Neuronal stem cell (in vitro differentiated cells): Measurements from ENCODE around the gene RASSF7.

Experiments used
- DNase-seq: peaks from one replicate; pipeline ENCODE4 v3.0.0-alpha.2; 2013; ENCODE audit warnings: low spot score
- H2AFZ ChIP-seq: one replicate; pipeline ENCODE4 v1.6.1; 2013; ENCODE audit warnings: mild to moderate bottlenecking, low read length, inconsistent platforms
- H2AK5ac ChIP-seq: 2 replicates; pipeline ENCODE4 v1.6.1; 2013; ENCODE audit warnings: low read depth, mild to moderate bottlenecking, inconsistent platforms, low read length, moderate library complexity, mixed read lengths
- H2BK120ac ChIP-seq: 2 replicates; pipeline ENCODE4 v1.6.1; 2013; ENCODE audit warnings: low read depth, mild to moderate bottlenecking, inconsistent platforms, low read length, moderate library complexity, mixed read lengths
- H2BK12ac ChIP-seq: one replicate; pipeline ENCODE4 v1.6.1; 2013; ENCODE audit warnings: low read length, inconsistent platforms
- H2BK15ac ChIP-seq: 2 replicates; pipeline ENCODE4 v1.6.1; 2013; ENCODE audit warnings: mild to moderate bottlenecking, low read length, inconsistent platforms, mixed read lengths
- H2BK5ac ChIP-seq: one replicate; pipeline ENCODE4 v1.6.1; 2013; ENCODE audit warnings: inconsistent platforms, mild to moderate bottlenecking, low read length, moderate library complexity
- H3K14ac ChIP-seq: one replicate; pipeline ENCODE4 v1.6.1; 2013; ENCODE audit warnings: low read length, inconsistent platforms
- H3K18ac ChIP-seq: 2 replicates; pipeline ENCODE4 v1.6.1; 2013; ENCODE audit warnings: low read length, inconsistent platforms
- H3K23ac ChIP-seq: 2 replicates; pipeline ENCODE4 v1.6.1; 2013; ENCODE audit warnings: low read depth, mild to moderate bottlenecking, mixed read lengths, low read length, inconsistent platforms; ENCODE audit not compliant: poor library complexity
- H3K27ac ChIP-seq: replicated peaks from 3 replicates; pipeline ENCODE4 v1.5.1; 2013; ENCODE audit warnings: low read length, inconsistent platforms
- H3K27me3 ChIP-seq, 3 experiments: 2 replicates each; pipeline ENCODE4 v1.6.1; 2013; ENCODE audit warnings: low read length in 3 of 3, mild to moderate bottlenecking in 2 of 3, inconsistent platforms in 1 of 3, low read depth in 1 of 3, mixed read lengths in 1 of 3, moderate library complexity in 1 of 3; ENCODE audit not compliant: control insufficient read depth in 3 of 3, insufficient read depth in 3 of 3
- H3K36me3 ChIP-seq, 2 donors: replicated peaks in 1 of 2; 2 replicates each; pipeline ENCODE4 v1.6.1; 2013; ENCODE audit warnings: low read length in 2 of 2; ENCODE audit not compliant: control insufficient read depth in 2 of 2, insufficient read depth in 2 of 2
- H3K4ac ChIP-seq: 2 replicates; pipeline ENCODE4 v1.6.1; 2013; ENCODE audit warnings: inconsistent platforms, mild to moderate bottlenecking, low read length, moderate library complexity
- H3K4me1 ChIP-seq, 2 donors: 1 replicate in 1 of 2; 2 replicates in 1 of 2; pipeline ENCODE4 v1.6.1; 2013; ENCODE audit warnings: low read length in 2 of 2, low read depth in 1 of 2; ENCODE audit not compliant: control insufficient read depth in 2 of 2, insufficient read depth in 1 of 2
- H3K4me2 ChIP-seq: one replicate; pipeline ENCODE4 v1.6.1; 2013; ENCODE audit warnings: mild to moderate bottlenecking, low read length, inconsistent platforms; ENCODE audit not compliant: insufficient read depth, poor library complexity, severe bottlenecking
- H3K4me3 ChIP-seq, 2 donors: 2 replicates each; pipeline ENCODE4 v1.5.1; 2013; ENCODE audit warnings: low read length in 2 of 2, mild to moderate bottlenecking in 2 of 2, inconsistent platforms in 1 of 2, moderate library complexity in 1 of 2
- H3K79me1 ChIP-seq: one replicate; pipeline ENCODE4 v1.6.1; 2013; ENCODE audit warnings: low read depth, mild to moderate bottlenecking, inconsistent platforms, low read length, moderate library complexity
- H3K9ac ChIP-seq: one replicate; pipeline ENCODE4 v1.6.1; 2013; ENCODE audit warnings: mild to moderate bottlenecking, low read depth, low read length, inconsistent platforms; ENCODE audit not compliant: poor library complexity
- H3K9me3 ChIP-seq, 2 donors: replicated peaks in 1 of 2; 2 replicates each; pipeline versions ENCODE3 to v1.6.1; 2013; ENCODE audit warnings: low read length in 2 of 2, mild to moderate bottlenecking in 2 of 2, inconsistent platforms in 1 of 2, low read depth in 1 of 2, mixed read lengths in 1 of 2, moderate library complexity in 1 of 2; ENCODE audit not compliant: control insufficient read depth in 2 of 2, insufficient read depth in 1 of 2
- H4K8ac ChIP-seq: one replicate; pipeline ENCODE4 v1.6.1; 2013; ENCODE audit warnings: low read depth, mild to moderate bottlenecking, inconsistent platforms, low read length, moderate library complexity
- H4K91ac ChIP-seq: one replicate; pipeline ENCODE4 v1.6.1; 2013; ENCODE audit warnings: low read length, low read depth, mild to moderate bottlenecking, inconsistent platforms; ENCODE audit not compliant: poor library complexity
- WGBS, 2 donors: extraction: QIAGEN DNeasy Blood & Tissue Kit; methylation state at CpG; one replicate each; pipeline ENCODE4 v1.1.7; 2013; ENCODE audit warnings: missing lambda C conversion rate in 2 of 2, mixed read lengths in 1 of 2; ENCODE audit not compliant: insufficient read length in 2 of 2, insufficient replicate concordance in 1 of 2; ENCODE audit errors: extremely low coverage in 2 of 2; 5-methylcytosine and 5-hydroxymethylcytosine counted together

Gene RASSF7

DNA sequence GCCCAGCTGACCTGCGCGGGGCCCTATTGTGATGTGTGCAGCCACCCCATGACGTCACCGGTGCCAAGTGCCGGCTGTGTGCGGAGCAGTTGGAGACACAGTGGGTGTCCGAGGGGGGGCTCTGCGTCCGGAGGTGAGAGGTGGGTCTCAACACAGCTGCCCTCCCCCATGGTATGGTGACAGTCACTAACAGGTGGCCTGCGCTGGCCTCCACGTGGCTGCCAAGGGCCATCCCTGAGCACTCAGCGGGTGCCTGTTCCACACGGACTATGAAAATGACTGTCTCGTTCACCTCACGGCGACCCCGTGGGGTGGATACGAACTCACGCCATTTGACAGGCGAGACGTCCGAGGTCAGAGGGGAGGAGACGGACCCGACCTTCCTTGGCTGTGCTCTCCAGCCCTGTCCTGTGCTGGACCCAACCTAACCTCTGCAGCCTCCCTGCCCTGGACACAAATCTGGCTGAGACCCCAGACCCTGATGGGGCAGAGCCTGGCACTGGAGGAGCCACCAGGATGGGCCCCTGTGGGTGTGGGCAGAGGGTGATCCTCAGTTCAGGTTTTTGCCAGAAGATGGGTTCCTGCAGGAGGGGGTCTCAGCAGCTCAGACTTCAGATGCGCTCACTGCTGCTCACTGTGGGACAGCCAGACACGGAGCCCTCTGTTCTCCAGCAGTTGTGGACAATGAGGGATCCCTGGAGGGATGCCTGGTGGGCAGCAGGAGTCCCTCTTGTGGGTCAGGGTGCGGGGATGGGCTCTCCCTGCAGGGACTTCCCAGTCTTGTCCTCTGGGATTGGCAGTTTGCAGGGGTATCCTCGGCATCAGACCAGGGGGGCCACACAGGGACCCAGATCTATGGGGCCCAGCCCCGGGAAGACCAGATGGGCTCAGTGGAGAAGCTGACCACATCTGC is 31.7 kb upstream of the RASSF7 start:
- Histone ChIP-seq H2BK120ac (no peak overlapping the region), H3K4me3 (peak overlapping the region in 1 of 2 donors; percentile 46), H3K4me2 (no peak overlapping the region), H2BK15ac (no peak overlapping the region), H3K14ac (peak overlapping the region; percentile 38), H3K36me3 (peaks cover 22 to 33% of the 10 kb centered on the region in 2 donors), H2AK5ac (no peak overlapping the region), H3K27ac (no peak overlapping the region), H2AFZ (no peak overlapping the region), H3K4me1 (peaks cover 0 to under 1% of the 10 kb centered on the region in 2 donors), H2BK5ac (no peak overlapping the region), H2BK12ac (no peak overlapping the region), H4K91ac (no peak overlapping the region), H3K27me3 (no peaks in the 10 kb centered on the region), H3K18ac (no peak overlapping the region), H3K23ac (peak overlapping the region; percentile 46), H3K79me1 (peaks cover 2% of the 10 kb centered on the region), H3K4ac (no peak overlapping the region), H3K9me3 (peaks cover 0 to 3% of the 10 kb centered on the region in 2 donors), H4K8ac (no peak overlapping the region), H3K9ac (no peak overlapping the region)
- no CpG with 5 or more reads among the region's 29 CpGs for WGBS, 2 donors
- DNase-seq: no peak

DNA sequence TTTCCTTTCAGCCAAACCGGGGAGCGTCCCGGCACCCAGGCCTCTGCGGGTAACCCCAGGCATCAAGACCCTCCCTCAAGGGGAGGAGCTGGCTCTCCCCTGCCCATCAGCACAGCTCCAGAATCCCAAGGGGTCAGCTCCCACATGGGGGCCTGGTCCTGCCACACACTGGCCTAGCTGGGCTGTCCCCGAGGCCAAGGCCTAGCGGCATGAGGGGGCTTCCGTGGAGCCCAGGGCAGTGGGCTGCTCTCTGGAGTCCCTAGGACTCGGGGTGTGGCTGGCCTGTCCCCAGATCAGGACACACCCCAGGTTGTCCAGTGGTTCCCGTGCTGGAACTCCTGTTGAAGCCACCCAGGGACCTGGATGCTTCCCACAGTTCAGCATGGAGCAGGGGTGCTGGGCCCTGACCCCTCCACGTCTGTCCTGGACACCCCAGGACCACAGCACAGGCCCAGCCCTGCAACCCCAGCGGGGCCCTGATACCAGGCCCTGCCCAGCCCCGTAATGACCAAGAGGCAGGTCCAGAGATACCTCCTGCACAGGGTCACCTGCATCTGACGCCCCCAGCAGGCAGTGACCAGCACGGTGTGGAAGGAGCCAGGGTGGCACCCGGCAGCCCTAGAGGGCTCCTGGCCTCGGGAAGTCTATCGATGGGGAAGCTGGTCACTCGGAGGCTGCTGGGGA is 30.9 kb upstream of the RASSF7 start:
- peaks cover 0 to 2% of the 10 kb centered on the region in 2 donors for H3K9me3 ChIP-seq
- no peak overlapping the region for H4K8ac ChIP-seq
- no peak overlapping the region for H3K4me2 ChIP-seq
- no peak for DNase-seq
- H4K91ac ChIP-seq: no peak overlapping the region
- no peak overlapping the region for H3K9ac ChIP-seq
- no peak overlapping the region for H2AK5ac ChIP-seq
- peaks cover 22 to 33% of the 10 kb centered on the region in 2 donors for H3K36me3 ChIP-seq
- H3K14ac ChIP-seq: peak overlapping the region; percentile 38
- H3K18ac ChIP-seq: no peak overlapping the region
- no peaks in the 10 kb centered on the region for H3K27me3 ChIP-seq
- H3K4ac ChIP-seq: no peak overlapping the region
- H2BK15ac ChIP-seq: no peak overlapping the region
- H3K79me1 ChIP-seq: peaks cover 9% of the 10 kb centered on the region
- H3K23ac ChIP-seq: no peak overlapping the region
- H3K4me3 ChIP-seq: no peak overlapping the region
- no peak overlapping the region for H2BK120ac ChIP-seq
- no peak overlapping the region for H2AFZ ChIP-seq
- no CpG with 5 or more reads among the region's 18 CpGs for WGBS, 2 donors
- H3K4me1 ChIP-seq: peaks cover 5 to 6% of the 10 kb centered on the region in 2 donors
- H3K27ac ChIP-seq: no peak overlapping the region
- no peak overlapping the region for H2BK5ac ChIP-seq
- no peak overlapping the region for H2BK12ac ChIP-seq

DNA sequence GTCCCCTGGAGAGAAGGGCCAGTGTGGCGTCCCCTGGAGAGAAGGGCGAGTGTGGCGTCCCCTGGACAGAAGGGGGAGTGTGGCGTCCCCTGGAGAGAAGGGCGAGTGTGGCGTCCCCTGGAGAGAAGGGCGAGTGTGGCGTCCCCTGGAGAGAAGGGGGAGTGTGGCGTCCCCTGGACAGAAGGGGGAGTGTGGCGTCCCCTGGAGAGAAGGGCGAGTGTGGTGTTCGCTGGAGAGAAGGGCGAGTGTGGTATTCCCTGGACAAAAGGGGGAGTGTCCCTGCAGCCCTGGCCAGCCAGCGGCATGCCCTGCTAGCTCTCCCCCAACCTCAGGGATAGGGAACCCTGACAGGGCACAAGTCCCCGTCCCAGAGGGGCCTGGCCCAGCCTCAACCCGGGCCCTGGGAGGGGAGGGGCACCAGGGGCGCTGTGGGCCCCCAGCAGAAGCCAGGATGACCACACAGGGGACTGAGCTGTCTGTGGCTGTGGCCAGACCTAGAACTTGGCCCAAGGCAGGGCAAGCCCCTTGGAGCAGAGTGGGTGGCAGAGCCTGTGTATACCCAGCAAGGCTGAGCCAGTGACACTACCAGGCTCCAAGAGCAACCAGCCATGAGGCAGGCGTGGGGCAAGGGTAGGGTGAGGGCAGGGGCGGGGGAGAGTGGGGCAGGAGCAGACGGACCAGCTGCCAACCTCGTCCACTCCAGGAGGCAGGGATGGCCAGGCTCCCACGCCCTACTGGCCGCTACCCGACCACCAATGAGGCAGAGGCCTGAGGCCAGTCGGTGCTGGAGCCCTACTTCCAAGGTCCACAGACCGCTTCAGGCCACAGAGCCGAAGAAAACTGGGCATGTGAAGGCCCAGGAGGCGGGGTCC is 29.6 kb upstream of the RASSF7 start:
- Histone ChIP-seq H3K9me3 (peaks cover 0 to 2% of the 10 kb centered on the region in 2 donors), H2BK120ac (no peak overlapping the region), H3K18ac (no peak overlapping the region), H3K23ac (peak overlapping the region; percentile 43), H2AFZ (no peak overlapping the region), H3K4me3 (no peak overlapping the region), H3K4ac (no peak overlapping the region), H2BK12ac (no peak overlapping the region), H2AK5ac (no peak overlapping the region), H3K27me3 (peaks cover 0 to 2% (median 0%) of the 10 kb centered on the region in 3 experiments), H4K8ac (no peak overlapping the region), H3K4me2 (no peak overlapping the region), H3K4me1 (peaks cover 7 to 8% of the 10 kb centered on the region in 2 donors), H2BK15ac (no peak overlapping the region), H3K14ac (no peak overlapping the region), H4K91ac (no peak overlapping the region), H3K36me3 (peaks cover 22 to 33% of the 10 kb centered on the region in 2 donors), H3K27ac (no peak overlapping the region), H3K79me1 (peaks cover 9% of the 10 kb centered on the region), H2BK5ac (no peak overlapping the region), H3K9ac (no peak overlapping the region)
- DNase-seq: no peak
- WGBS, 2 donors: no CpG with 5 or more reads among the region's 28 CpGs
